Measurements from ENCODE around the gene DSCAML1.

DSCAML1 gene

GRCh38 chr11:117715801-117716200 is 81.2 kb downstream of the DSCAML1 start:
- TF ChIP-seq CTCF (IDR thresholded peaks at IDR 0.05; ENCODE audit: extremely low read depth, insufficient read depth, missing control alignments), result no peak
- no peak for DNase-seq (ENCODE audit: low spot score)
- in situ Hi-C loops (cut with MboI; ENCODE audit: low pct_unique_long_range_greater_than_20kb, low sequenced_read_pairs, unreplicated experiment), result no loop called here

- in situ Hi-C loops (cut with MboI; ENCODE audit: low pct_unique_long_range_greater_than_20kb, low sequenced_read_pairs, unreplicated experiment), result no loop called here
- TF ChIP-seq CTCF (IDR thresholded peaks at IDR 0.05; ENCODE audit: extremely low read depth, insufficient read depth, missing control alignments), result no peak
- DNase-seq (ENCODE audit: low spot score), result no peak
These were observed 83.5 kb downstream of the DSCAML1 start for GRCh38 chr11:117713538-117713991.

GRCh38 chr11:117712530-117712929 is 84.5 kb downstream of the DSCAML1 start:
- no peak for TF ChIP-seq CTCF (IDR thresholded peaks at IDR 0.05; ENCODE audit: extremely low read depth, insufficient read depth, missing control alignments)
- in situ Hi-C loops (cut with MboI; ENCODE audit: low pct_unique_long_range_greater_than_20kb, low sequenced_read_pairs, unreplicated experiment), result no loop called here
- DNase-seq (ENCODE audit: low spot score), result no peak

GRCh38 chr11:117711331-117711730 is 85.7 kb downstream of the DSCAML1 start:
- no peak for TF ChIP-seq CTCF (IDR thresholded peaks at IDR 0.05; ENCODE audit: extremely low read depth, insufficient read depth, missing control alignments)
- no peak for DNase-seq (ENCODE audit: low spot score)
- in situ Hi-C loops (cut with MboI; ENCODE audit: low pct_unique_long_range_greater_than_20kb, low sequenced_read_pairs, unreplicated experiment), result no loop called here

- in situ Hi-C loops (cut with MboI; ENCODE audit: low pct_unique_long_range_greater_than_20kb, low sequenced_read_pairs, unreplicated experiment), result no loop called here
- no peak for TF ChIP-seq CTCF (IDR thresholded peaks at IDR 0.05; ENCODE audit: extremely low read depth, insufficient read depth, missing control alignments)
- DNase-seq (ENCODE audit: low spot score), result no peak
These were observed 86.8 kb downstream of the DSCAML1 start for GRCh38 chr11:117710211-117710610.

- TF ChIP-seq CTCF (IDR thresholded peaks at IDR 0.05; ENCODE audit: extremely low read depth, insufficient read depth, missing control alignments), result no peak
- in situ Hi-C loops (cut with MboI; ENCODE audit: low pct_unique_long_range_greater_than_20kb, low sequenced_read_pairs, unreplicated experiment), result no loop called here
- DNase-seq (ENCODE audit: low spot score), result no peak
These were observed 90.6 kb downstream of the DSCAML1 start for GRCh38 chr11:117706322-117706814.

- in situ Hi-C loops (cut with MboI; ENCODE audit: low pct_unique_long_range_greater_than_20kb, low sequenced_read_pairs, unreplicated experiment), result no loop called here
- TF ChIP-seq CTCF (IDR thresholded peaks at IDR 0.05; ENCODE audit: extremely low read depth, insufficient read depth, missing control alignments), result no peak
- no peak for DNase-seq (ENCODE audit: low spot score)
These were observed 91.2 kb downstream of the DSCAML1 start for GRCh38 chr11:117705866-117706265.
